OCI-M1 (cell line): Measurements from ENCODE around the gene EMD.
"Not testable (repeated sequence)": the region's sequence is repeated elsewhere in the genome, so short reads cannot be mapped to it uniquely, and the experiment has no call there.

Source experiments
- DNase-seq: peaks from one replicate; lab custom pipeline; 2025; lab: John Stamatoyannopoulos, UW

EMD gene

DNA sequence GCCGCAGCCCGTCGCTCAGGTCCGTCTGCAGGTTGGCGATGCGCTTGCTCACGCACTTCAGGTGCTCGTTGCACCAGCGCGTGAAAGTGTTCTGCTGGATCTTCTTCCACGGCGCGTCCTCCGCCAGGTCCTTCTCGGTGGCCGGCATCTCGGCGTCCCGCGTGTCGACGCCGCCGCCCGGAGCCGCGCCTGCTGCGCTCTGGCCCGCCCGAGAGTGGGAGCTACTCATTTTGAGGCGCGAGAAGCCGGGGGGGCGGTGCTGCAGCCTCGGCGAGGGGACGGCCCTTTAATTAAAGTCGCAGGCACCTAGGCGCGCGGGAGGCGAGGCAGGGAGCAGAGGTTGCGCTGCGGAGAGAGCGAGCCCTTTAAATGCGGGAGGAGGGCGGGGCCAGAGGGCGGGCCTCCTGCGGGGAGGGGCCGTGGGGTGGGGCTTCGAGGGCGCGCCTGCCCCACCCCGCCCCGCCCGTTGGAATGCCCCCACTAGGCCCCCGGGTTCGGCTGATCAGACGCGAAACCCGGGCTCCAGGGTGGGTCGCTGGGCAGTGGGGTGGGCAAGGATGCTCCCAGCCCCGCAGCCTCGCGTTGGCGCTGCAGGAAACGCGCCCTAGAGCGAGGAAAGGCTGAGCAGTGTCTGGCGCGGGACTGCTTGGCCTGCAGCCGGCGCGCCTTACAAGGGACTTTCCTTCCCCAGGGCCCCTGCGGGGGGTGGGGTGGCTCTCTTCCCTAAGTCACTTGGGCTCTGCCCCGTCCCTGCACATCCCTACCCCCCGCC, 7.9 kb upstream of the EMD start:
- DNase-seq: peak; percentile 94

DNA sequence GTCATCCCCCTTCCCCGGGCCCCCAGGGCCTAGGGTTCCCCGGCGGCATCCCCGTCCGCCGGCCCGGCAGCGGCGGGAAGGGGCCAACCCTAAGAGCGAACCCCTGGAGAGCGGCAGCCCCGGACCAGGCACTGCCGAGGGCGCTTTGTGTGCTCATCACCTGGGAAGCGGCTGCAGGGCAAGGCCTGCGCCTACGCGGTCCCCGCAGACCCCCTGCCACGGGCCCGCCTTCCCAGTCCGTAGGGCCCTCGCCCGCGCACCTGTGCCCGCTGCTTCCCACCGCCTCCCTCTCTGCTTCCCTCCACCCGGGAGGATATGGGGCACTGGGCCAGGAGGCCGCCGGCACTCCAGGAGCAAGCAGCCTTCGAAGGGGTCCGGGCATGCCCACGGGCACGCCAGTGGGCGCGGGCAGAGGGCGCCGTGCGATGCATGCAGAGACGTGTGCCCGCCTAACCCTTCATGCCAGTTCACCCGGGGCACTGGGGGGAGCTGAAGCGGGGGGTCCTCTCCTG, 7.2 kb upstream of the EMD start:
- DNase-seq: no peak

GRCh38 chrX:154372612-154373022, 6.5 kb upstream of the EMD start:
- DNase-seq: peak; percentile 26

- no peak for DNase-seq
Measured at GRCh38 chrX:154373340-154374306, 5.5 kb upstream of the EMD start.

DNA sequence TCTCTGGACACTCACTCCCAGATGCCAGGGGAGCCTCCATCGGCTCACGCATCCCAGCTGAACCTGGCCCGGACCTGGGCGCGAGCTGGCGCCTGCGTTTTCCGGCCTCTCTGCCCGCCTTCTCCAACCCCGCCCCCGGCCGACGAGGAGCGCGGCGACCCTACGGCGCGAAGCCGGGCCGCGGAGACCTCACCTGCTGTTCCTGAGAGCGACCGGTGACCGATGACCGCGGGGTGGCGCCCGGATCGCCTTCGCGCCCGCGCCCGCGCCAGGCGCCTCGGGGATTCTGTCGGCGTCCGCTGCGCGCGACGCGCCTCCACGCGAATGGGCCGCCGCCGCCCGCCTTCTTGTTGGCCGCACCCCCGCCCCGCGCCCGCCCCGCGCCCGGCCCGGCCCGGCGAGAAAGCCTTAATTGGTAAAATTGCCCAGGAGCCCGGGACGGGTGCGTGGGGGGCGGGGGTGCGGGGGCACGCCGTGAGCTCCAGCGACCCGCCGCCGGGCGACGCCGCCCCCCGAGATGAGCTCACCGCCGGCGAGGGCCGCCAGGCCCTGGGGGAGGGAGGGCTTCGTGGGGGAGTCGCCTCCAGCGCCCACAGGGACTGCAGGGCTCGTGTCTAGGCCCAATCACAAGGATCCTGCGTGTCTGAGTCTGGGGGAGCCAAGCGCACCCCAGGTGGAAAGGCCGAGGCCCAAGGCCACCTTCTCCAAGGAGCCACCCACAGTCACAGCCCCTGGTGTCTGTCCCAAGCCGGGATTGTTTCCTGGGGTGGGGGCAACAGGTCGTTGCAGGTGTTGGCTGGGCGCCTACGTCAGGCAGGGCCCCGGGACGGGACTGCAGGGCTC, 4.6 kb upstream of the EMD start, which contains the start of gene FLNA:
Gene FLNA (minus strand): TSS at position 322 of the 843 bp plus-strand sequence. CDS start 3,389 bp downstream, outside the sequence.
- peak; percentile 34 for DNase-seq

DNA sequence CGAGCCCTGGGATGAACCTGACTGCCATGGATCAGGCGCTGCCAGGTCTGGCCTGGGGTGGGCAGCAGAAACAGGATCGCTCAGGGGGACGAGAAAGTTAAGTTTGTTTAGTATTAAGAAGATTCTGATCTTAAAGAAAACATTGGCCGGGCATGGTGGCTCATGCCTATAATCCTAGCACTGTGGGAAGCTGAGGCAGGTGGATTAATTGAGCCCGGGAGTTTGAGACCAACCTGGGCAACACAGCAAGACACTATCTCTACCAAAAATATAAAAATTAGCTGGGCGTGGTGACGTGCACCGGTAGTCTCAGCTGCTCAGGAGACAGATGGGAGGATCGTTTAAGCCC, 4.0 kb upstream of the EMD start:
- DNase-seq: no peak

GRCh38 chrX:154376774-154377173, 2.3 kb upstream of the EMD start:
- DNase-seq: no peak

DNA sequence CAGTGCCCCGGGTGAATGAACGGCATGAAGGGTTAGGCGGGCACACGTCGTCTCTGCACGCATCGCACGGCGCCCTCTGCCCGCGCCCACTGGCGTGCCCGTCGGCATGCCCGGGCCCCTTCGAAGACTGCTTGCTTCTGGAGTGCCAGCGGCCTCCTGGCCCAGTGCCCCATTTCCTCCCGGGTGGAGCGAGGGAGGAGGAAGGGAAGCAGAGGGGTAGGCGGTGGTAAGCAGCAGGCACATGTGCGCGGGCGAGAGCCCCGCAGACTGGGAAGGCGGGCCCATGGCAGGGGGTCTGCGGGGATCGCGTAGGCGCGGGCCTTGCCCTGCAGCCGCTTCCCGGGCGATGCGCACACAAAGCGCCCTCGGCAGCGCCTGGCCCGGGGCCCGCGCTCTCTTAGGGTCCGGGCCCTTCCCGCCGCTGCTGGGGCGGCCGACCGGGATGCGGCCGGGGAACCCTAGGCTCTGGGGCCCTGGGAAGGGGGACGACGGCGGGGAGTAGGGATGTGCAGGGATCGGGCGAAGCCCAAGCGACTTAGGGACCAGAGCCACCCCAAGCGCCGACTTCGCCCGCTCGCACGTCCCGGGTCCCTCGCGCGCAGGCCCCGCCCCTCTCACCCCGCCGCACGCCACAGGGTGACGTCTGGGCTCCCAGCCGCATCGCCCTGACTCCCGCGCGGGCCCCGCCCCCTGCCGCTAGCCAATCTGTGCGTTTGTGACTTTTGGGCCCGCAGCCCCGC, 866 bp upstream of the EMD start:
- no peak for DNase-seq

- DNase-seq: no peak
Measured at GRCh38 chrX:154379569-154379951, 465 bp downstream of the EMD start.

DNA sequence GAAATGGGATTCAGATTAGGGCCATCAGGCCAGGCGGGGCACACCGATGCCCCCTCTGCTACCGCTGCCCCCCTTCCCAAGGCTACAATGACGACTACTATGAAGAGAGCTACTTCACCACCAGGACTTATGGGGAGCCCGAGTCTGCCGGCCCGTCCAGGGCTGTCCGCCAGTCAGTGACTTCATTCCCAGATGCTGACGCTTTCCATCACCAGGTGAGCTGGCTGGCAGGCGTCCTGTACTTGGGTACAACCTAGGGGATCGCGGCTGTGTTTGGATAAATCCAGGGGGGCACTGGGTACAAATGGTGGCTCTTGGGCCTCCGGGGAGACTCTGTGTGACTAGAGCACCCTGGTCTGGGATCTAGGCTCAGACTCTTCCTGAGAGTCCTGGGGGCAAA, 1.1 kb downstream of the EMD start:
- no peak for DNase-seq

GRCh38 chrX:154380787-154381186, 1.7 kb downstream of the EMD start:
- DNase-seq: no peak

GRCh38 chrX:154381271-154381670, 2.2 kb downstream of the EMD start:
- DNase-seq: no peak

GRCh38 chrX:154382483-154383069, 3.5 kb downstream of the EMD start:
- DNase-seq: no peak

DNA sequence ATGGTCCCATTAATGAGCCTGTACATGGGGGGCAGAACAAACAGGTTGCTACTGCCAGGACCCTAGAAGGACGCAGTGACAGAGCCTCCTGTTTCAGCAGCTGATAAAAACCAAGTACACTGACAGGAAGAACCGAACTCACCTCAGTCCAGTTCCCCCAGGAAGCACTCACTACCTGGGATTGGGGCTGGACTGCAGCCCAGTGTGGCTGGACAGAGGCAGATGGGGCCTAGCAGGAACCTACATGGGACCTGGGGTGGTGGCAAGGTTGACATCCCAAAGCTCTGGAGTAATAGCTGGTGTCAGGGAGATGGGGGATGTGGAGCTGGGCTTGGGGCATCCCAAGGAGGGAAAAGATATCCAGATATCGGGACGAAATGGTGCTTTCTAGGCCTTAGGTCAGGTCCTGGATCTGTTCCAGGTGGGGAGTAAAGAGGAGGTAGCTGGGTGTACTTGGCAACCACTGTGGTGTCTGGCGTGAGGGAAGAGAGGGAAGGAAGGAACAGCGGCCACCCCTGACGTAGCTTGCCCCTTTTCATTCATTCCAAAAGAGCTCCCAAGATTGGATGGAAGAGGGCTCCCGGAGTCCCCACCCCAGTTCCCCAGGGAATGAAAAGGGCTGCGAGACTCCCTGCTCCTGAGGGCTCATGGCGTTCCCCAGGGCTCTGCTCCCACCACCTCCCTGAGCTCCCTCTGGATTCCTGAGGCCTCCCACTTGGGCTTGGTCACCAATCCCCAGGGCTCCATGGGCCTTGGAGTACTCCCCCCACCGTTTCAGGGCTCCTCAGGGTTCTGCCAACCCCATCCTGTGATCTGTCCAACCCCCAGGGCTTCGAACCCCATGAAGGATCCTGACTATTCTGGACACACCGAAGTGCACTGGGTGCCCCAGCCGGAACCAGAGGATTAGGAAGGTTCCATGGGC, 4.5 kb downstream of the EMD start:
- DNase-seq: no peak

- no peak for DNase-seq
Measured at GRCh38 chrX:154384284-154384892, 5.3 kb downstream of the EMD start.

DNA sequence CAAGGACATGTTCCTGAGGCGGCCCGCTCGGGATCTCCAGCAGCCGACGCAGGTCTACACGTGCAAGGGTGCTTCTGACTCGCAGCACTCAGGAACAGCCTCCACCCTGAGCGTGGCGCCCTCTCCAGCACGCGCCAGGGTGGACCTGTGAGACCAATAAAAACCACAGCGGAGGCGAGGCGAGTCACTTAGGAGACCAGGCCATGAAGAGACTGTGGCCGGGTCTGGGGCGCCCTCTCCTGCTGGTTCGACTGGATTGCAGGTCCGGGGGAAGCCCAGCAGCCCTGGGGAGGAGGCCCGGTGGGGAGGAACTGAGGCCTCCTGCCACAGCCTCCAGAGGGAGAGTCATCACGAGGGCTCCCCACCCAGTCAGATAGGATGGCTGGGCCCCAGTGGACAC, 9.0 kb downstream of the EMD start:
- not testable (repeated sequence) for DNase-seq

- DNase-seq: not testable (repeated sequence)
Measured at GRCh38 chrX:154388649-154389048, 9.6 kb downstream of the EMD start.

- not testable (repeated sequence) for DNase-seq
Measured at GRCh38 chrX:154389812-154390747, 11.0 kb downstream of the EMD start.
